Measurements from ENCODE around the gene TOP3A.

GRCh38 chr17:18356624-18357023 lies 41.8 kb upstream of the TOP3A start:
- TF ChIP-seq CTCF (IDR thresholded peaks at IDR 0.05; ENCODE audit: low read length) (no peak), EZH2 (IDR thresholded peaks at IDR 0.05; ENCODE audit: borderline replicate concordance, low read length) (no peak)
